ENCODE results near the gene SEPTIN5. TPM values are rescaled to one million over a fixed set of nuclear protein-coding genes. Genes with fewer than 3 reads are reported as not detected.

SEPTIN5 gene
- total RNA-seq, 1 experiment from 2014 or later: 50.4 TPM

GRCh38 chr22:19716829-19717105 is 2.5 kb downstream of the SEPTIN5 start:
- Histone ChIP-seq H3K27ac (ENCODE audit: low read depth, low read length, poor library complexity, severe bottlenecking) (no peak overlapping the region), H3K36me3 (ENCODE audit: insufficient read depth, low read length, poor library complexity, severe bottlenecking) (peaks cover 20% of the 10 kb centered on the region), H3K4me3 (ENCODE audit: low read depth, low read length, poor library complexity, severe bottlenecking) (no peak overlapping the region), H3K27me3 (replicated peaks; ENCODE audit: insufficient read depth, low read depth, low read length, poor library complexity) (no peaks in the 10 kb centered on the region), H3K9me3 (ENCODE audit: low read depth, low read length, poor library complexity, severe bottlenecking) (no peaks in the 10 kb centered on the region), H3K4me1 (ENCODE audit: insufficient read depth, low read length, poor library complexity, severe bottlenecking) (peaks cover 10% of the 10 kb centered on the region)
- TF ChIP-seq EZH2 (IDR thresholded peaks at IDR 0.05; ENCODE audit: borderline replicate concordance, low read depth, low read length, poor library complexity, severe bottlenecking): no peak
- TF ChIP-seq CTCF (conservative IDR thresholded peaks at IDR 0.05; ENCODE audit: low read depth, low read length): no peak
- ChIA-PET CTCF (no interaction called here), POLR2A (ENCODE audit: low non-redundant PET) (no interaction called here)
- intact Hi-C loops (cut with micrococcal nuclease; ENCODE audit: unreplicated experiment): loop anchor here (5.0 kb wide), 1 partner anchor 284 kb away; the partner anchor contains the start of genes HIRA and MRPL40
- no TSS peak for BruUV-seq (replicated peaks)
- DNase-seq (ENCODE audit: low spot score): no peak

DNA sequence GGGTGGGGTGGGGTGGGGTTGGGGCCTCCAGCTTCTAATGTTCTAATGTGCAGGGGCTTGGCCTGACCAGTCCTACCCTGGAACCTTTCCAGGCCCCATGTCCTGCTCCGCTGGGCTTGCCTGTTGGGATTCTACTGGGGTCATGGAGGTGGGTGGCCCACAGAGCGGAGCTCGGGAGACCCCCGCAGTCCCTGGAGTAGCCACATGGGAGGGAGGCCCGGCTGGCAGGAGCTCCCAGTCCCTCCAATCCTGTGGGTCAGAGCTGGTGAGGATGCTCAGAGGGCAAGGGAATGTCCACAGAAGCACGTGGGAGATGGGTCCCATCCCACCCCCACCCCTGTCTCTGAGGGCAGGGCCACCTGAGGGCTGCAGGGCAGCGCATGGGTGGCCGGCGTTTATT is 2.9 kb downstream of the SEPTIN5 start:
- BruUV-seq (replicated peaks): no TSS peak
- ChIA-PET CTCF (no interaction called here), POLR2A (ENCODE audit: low non-redundant PET) (no interaction called here)
- no peak for DNase-seq (ENCODE audit: low spot score)
- intact Hi-C loops (cut with micrococcal nuclease; ENCODE audit: unreplicated experiment): loop anchor here (5.0 kb wide), 1 partner anchor 285 kb away; the partner anchor contains the start of genes HIRA and MRPL40
- H3K36me3 ChIP-seq (ENCODE audit: insufficient read depth, low read length, poor library complexity, severe bottlenecking): peaks cover 25% of the 10 kb centered on the region
- no peaks in the 10 kb centered on the region for H3K27me3 ChIP-seq (replicated peaks; ENCODE audit: insufficient read depth, low read depth, low read length, poor library complexity)
- no peaks in the 10 kb centered on the region for H3K9me3 ChIP-seq (ENCODE audit: low read depth, low read length, poor library complexity, severe bottlenecking)
- no peak overlapping the region for H3K27ac ChIP-seq (ENCODE audit: low read depth, low read length, poor library complexity, severe bottlenecking)
- H3K4me1 ChIP-seq (ENCODE audit: insufficient read depth, low read length, poor library complexity, severe bottlenecking): peaks cover 10% of the 10 kb centered on the region
- H3K4me3 ChIP-seq (ENCODE audit: low read depth, low read length, poor library complexity, severe bottlenecking): no peak overlapping the region
- TF ChIP-seq CTCF (conservative IDR thresholded peaks at IDR 0.05; ENCODE audit: low read depth, low read length) (no peak), EZH2 (IDR thresholded peaks at IDR 0.05; ENCODE audit: borderline replicate concordance, low read depth, low read length, poor library complexity, severe bottlenecking) (no peak)

- intact Hi-C loops (cut with micrococcal nuclease; ENCODE audit: unreplicated experiment): loop anchor here (1.0 to 5.0 kb wide), 2 partner anchors 86 to 286 kb away; partner anchors contain the start of genes HIRA and MRPL40
Observed at GRCh38 chr22:19717691-19718455, 3.6 kb downstream of the SEPTIN5 start.

More at GRCh38 chr22:19717691-19718455, 3.6 kb downstream of the SEPTIN5 start:
- peak overlapping the region; percentile 81 for H3K4me3 ChIP-seq (ENCODE audit: low read depth, low read length, poor library complexity, severe bottlenecking)
- TF ChIP-seq EZH2 (IDR thresholded peaks at IDR 0.05; ENCODE audit: borderline replicate concordance, low read depth, low read length, poor library complexity, severe bottlenecking) (no peak), CTCF (conservative IDR thresholded peaks at IDR 0.05; ENCODE audit: low read depth, low read length) (peak; percentile 62)
- no TSS peak for BruUV-seq (replicated peaks)
- H3K9me3 ChIP-seq (ENCODE audit: low read depth, low read length, poor library complexity, severe bottlenecking): no peaks in the 10 kb centered on the region
- H3K4me1 ChIP-seq (ENCODE audit: insufficient read depth, low read length, poor library complexity, severe bottlenecking): peaks cover 10% of the 10 kb centered on the region
- ChIA-PET POLR2A (ENCODE audit: low non-redundant PET) (no interaction called here), CTCF (no interaction called here)
- DNase-seq (ENCODE audit: low spot score): peak; percentile 80
- H3K36me3 ChIP-seq (ENCODE audit: insufficient read depth, low read length, poor library complexity, severe bottlenecking): peaks cover 31% of the 10 kb centered on the region
- peak overlapping the region; percentile 87 for H3K27ac ChIP-seq (ENCODE audit: low read depth, low read length, poor library complexity, severe bottlenecking)
- no peaks in the 10 kb centered on the region for H3K27me3 ChIP-seq (replicated peaks; ENCODE audit: insufficient read depth, low read depth, low read length, poor library complexity)

Data from A673 (cell line).